Kasumi-1 (cell line): Measurements from ENCODE around the gene MOBP.

Experiments used
- DNase-seq, 2 experiments: peaks; one replicate each; lab custom pipeline; 2025; lab: John Stamatoyannopoulos, UW

MOBP gene

GRCh38 chr3:39541442-39541841 is 74.0 kb downstream of the MOBP start:
- no peak for DNase-seq

GRCh38 chr3:39541917-39542329 is 74.4 kb downstream of the MOBP start:
- DNase-seq, result peak; percentile 14 to 48

- DNase-seq, result no peak
These were observed 75.1 kb downstream of the MOBP start for GRCh38 chr3:39542588-39542988.

GRCh38 chr3:39548282-39548681 is 80.8 kb downstream of the MOBP start:
- DNase-seq, result no peak

GRCh38 chr3:39550354-39551051 is 83.0 kb downstream of the MOBP start:
- DNase-seq, result no peak
